Peyer's patch (tissue), 4 donors: ENCODE measurements around the gene UCK2. TPM values are rescaled to one million over a fixed set of nuclear protein-coding genes. Genes with fewer than 3 reads are reported as not detected.

Experiments
- DNase-seq, 3 donors: peaks; one replicate each; pipeline ENCODE4 v3.0.0-alpha.2; 2017 to 2019
- H3K27ac ChIP-seq, 4 donors: fragments of 200-600 bp; sonication (generic); one replicate each; pipeline ENCODE4 v1.5.1; 2016 to 2019
- H3K27me3 ChIP-seq, 2 donors: fragments of 200-600 bp; sonication (generic); one replicate each; pipeline ENCODE4 v1.5.1; 2019
- H3K36me3 ChIP-seq, 3 donors: fragments of 200-600 bp; sonication (generic); one replicate each; pipeline ENCODE4 v1.5.1; 2016 to 2019
- H3K4me1 ChIP-seq, 4 donors: fragments of 200-600 bp; sonication (generic); one replicate each; pipeline ENCODE4 v1.5.1; 2016 to 2019
- H3K4me3 ChIP-seq, 4 donors: fragments of 200-600 bp; sonication (generic); 1 replicate in 3 of 4; 2 replicates in 1 of 4; pipeline ENCODE4 v1.5.1; 2016 to 2019; ENCODE audit warnings: mild to moderate bottlenecking in 1 of 4
- H3K9me3 ChIP-seq, 4 donors: fragments of 200-600 bp; sonication (generic); one replicate each; pipeline ENCODE4 v1.5.1; 2016 to 2019; ENCODE audit warnings: mild to moderate bottlenecking in 1 of 4
- POLR2A ChIP-seq, 2 donors: fragments of 450-650 bp; IDR thresholded peaks; one replicate each; pipeline ENCODE4 v1.5.1; 2017; ENCODE audit warnings: antibody characterized with exemption in 2 of 2, mild to moderate bottlenecking in 2 of 2, moderate library complexity in 2 of 2
- total RNA-seq, 4 donors: library from RNA; depleted of rRNA; stranded (reverse); fragments of >200 nt; gene quantifications; one replicate each; pipeline ENCODE4 v1.1.0, GENCODE V29; 2016
- TF ChIP-seq, protein P1 (sequence below), 6 experiments: fragments of 450-650 bp in 4 of 6; fragments of 200-600 bp in 2 of 6; sonication (generic) in 1 of 6; IDR thresholded peaks; one replicate each; pipeline ENCODE4 v1.5.1; 2017 to 2019; ENCODE audit warnings: antibody characterized with exemption in 6 of 6, mild to moderate bottlenecking in 3 of 6, moderate library complexity in 1 of 6

Gene UCK2
- total RNA-seq, 4 donors from 2014 or later: 36.3 to 117 (median 84.7) TPM

GRCh38 chr1:165924117-165924516 lies 96.7 kb downstream of the UCK2 start:
- TF ChIP-seq POLR2A (IDR thresholded peaks at IDR 0.05): no peak
- TF ChIP-seq, protein P1, sequence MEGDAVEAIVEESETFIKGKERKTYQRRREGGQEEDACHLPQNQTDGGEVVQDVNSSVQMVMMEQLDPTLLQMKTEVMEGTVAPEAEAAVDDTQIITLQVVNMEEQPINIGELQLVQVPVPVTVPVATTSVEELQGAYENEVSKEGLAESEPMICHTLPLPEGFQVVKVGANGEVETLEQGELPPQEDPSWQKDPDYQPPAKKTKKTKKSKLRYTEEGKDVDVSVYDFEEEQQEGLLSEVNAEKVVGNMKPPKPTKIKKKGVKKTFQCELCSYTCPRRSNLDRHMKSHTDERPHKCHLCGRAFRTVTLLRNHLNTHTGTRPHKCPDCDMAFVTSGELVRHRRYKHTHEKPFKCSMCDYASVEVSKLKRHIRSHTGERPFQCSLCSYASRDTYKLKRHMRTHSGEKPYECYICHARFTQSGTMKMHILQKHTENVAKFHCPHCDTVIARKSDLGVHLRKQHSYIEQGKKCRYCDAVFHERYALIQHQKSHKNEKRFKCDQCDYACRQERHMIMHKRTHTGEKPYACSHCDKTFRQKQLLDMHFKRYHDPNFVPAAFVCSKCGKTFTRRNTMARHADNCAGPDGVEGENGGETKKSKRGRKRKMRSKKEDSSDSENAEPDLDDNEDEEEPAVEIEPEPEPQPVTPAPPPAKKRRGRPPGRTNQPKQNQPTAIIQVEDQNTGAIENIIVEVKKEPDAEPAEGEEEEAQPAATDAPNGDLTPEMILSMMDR (IDR thresholded peaks at IDR 0.05): no peak
- H3K4me3 ChIP-seq: no peak overlapping the region
- no peak for DNase-seq
- H3K9me3 ChIP-seq: no peaks in the 10 kb centered on the region
- no peaks in the 10 kb centered on the region for H3K4me1 ChIP-seq
- no peaks in the 10 kb centered on the region for H3K36me3 ChIP-seq
- no peak overlapping the region for H3K27ac ChIP-seq
- no peaks in the 10 kb centered on the region for H3K27me3 ChIP-seq

GRCh38 chr1:165925498-165926079 lies 98.2 kb downstream of the UCK2 start:
- Histone ChIP-seq H3K27me3 (no peaks in the 10 kb centered on the region), H3K4me1 (no peaks in the 10 kb centered on the region), H3K9me3 (no peaks in the 10 kb centered on the region), H3K4me3 (no peak overlapping the region), H3K27ac (no peak overlapping the region), H3K36me3 (no peaks in the 10 kb centered on the region)
- no peak for DNase-seq
- TF ChIP-seq, protein P1 (IDR thresholded peaks at IDR 0.05): no peak
- no peak for TF ChIP-seq POLR2A (IDR thresholded peaks at IDR 0.05)

DNA sequence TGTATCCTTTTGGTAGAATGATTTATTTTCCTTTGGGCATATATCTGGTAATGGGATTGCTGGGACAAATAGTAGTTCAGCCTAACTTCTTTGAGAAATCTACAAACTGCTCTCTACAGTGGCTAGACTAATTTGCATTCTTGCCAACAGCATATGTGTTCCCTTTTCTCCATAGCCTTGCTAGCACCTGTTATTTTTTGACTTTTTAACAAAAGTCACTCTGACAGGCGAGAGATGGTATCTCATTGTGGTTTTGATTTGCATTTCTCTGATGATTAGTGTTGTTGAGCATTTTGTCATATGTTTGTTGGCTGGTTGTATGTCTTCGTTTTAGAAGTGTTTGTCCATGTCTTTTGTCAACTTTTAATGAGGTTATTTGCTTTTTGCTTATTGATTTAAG lies 99.8 kb downstream of the UCK2 start:
- Histone ChIP-seq H3K4me1 (no peaks in the 10 kb centered on the region), H3K9me3 (no peaks in the 10 kb centered on the region), H3K27ac (no peak overlapping the region), H3K36me3 (no peaks in the 10 kb centered on the region), H3K27me3 (no peaks in the 10 kb centered on the region), H3K4me3 (no peak overlapping the region)
- TF ChIP-seq, protein P1 (IDR thresholded peaks at IDR 0.05): no peak
- TF ChIP-seq POLR2A (IDR thresholded peaks at IDR 0.05): no peak
- DNase-seq: no peak

- no peaks in the 10 kb centered on the region for H3K36me3 ChIP-seq
These were observed 100.8 kb downstream of the UCK2 start for GRCh38 chr1:165928075-165928731.

GRCh38 chr1:165930961-165931360 lies 103.5 kb downstream of the UCK2 start:
- Histone ChIP-seq H3K9me3 (no peaks in the 10 kb centered on the region), H3K27me3 (no peaks in the 10 kb centered on the region), H3K4me1 (no peaks in the 10 kb centered on the region), H3K36me3 (no peaks in the 10 kb centered on the region), H3K27ac (no peak overlapping the region), H3K4me3 (no peak overlapping the region)
- DNase-seq: no peak
- TF ChIP-seq, protein P1 (IDR thresholded peaks at IDR 0.05): no peak
- no peak for TF ChIP-seq POLR2A (IDR thresholded peaks at IDR 0.05)

More at GRCh38 chr1:165928075-165928731, 100.8 kb downstream of the UCK2 start:
- TF ChIP-seq, protein P1 (IDR thresholded peaks at IDR 0.05): peak in 5 of 6 experiments; percentile 30 to 69 (median 65)
- TF ChIP-seq POLR2A (IDR thresholded peaks at IDR 0.05): no peak
- no peaks in the 10 kb centered on the region for H3K4me1 ChIP-seq
- no peak overlapping the region for H3K4me3 ChIP-seq
- DNase-seq: peak in 1 of 3 donors; percentile 67
- no peaks in the 10 kb centered on the region for H3K27me3 ChIP-seq
- no peak overlapping the region for H3K27ac ChIP-seq
- no peaks in the 10 kb centered on the region for H3K9me3 ChIP-seq
